Measurements from ENCODE around the gene NPBWR2. TPM values are rescaled to one million over a fixed set of nuclear protein-coding genes. Genes with fewer than 3 reads are reported as not detected.

Gene NPBWR2
- total and polyA plus RNA-seq, 2 donors (not counting 3 experiments of a cell fraction or from before 2014, with no cell fraction given): not detected

GRCh38 chr20:64116541-64117431 is 9.4 kb upstream of the NPBWR2 start:
- ChIA-PET CTCF (interaction anchor here (0.6 to 8.0 kb wide), 3 partner anchors 32 to 78 kb away, joined by 3 to 66 read pairs (median 6); partner anchors contain the start of gene LKAAEAR1), POLR2A (no interaction called here)
- Histone ChIP-seq H3K27ac (ENCODE audit: insufficient read depth, low read depth, low read length) (no peak overlapping the region), H3K9me1 (replicated peaks; ENCODE audit: control insufficient read depth, extremely low read depth, insufficient read depth, low read length) (no peaks in the 10 kb centered on the region), H3K9me3 (replicated peaks; ENCODE audit: control insufficient read depth, insufficient read depth, low read length) (no peaks in the 10 kb centered on the region), H3K27me3 (ENCODE audit: control insufficient read depth in 2 of 2, insufficient read depth in 2 of 2, low read length in 2 of 2) (peaks cover 2 to 4% of the 10 kb centered on the region in 2 experiments), H3K4me3 (replicated peaks in 1 of 3; ENCODE audit: insufficient read depth in 1 of 3, low read depth in 1 of 3, low read length in 3 of 3) (no peak overlapping the region), H4K20me1 (replicated peaks; ENCODE audit: control insufficient read depth, extremely low read depth, insufficient read depth, low read length) (no peaks in the 10 kb centered on the region), H3K9ac (replicated peaks; ENCODE audit: extremely low read depth, insufficient read depth, low read length) (no peak overlapping the region), H3K79me2 (ENCODE audit: control insufficient read depth, insufficient read depth, low read length) (no peaks in the 10 kb centered on the region), H2AFZ (ENCODE audit: low read depth, low read length) (no peak overlapping the region), H3K36me3 (ENCODE audit: control insufficient read depth in 2 of 2, extremely low read depth in 1 of 2, insufficient read depth in 2 of 2, low read length in 2 of 2) (no peaks in the 10 kb centered on the region), H3K4me1 (ENCODE audit: control insufficient read depth, extremely low read depth, insufficient read depth, low read length) (no peaks in the 10 kb centered on the region), H3K4me2 (ENCODE audit: insufficient read depth, low read length) (no peak overlapping the region)
- intact Hi-C loops (cut with micrococcal nuclease): no loop called here
- TF ChIP-seq JUN (IDR thresholded peaks at IDR 0.05; ENCODE audit: borderline replicate concordance, insufficient read depth, insufficient read length, low read depth) (no peak), FOS (IDR thresholded peaks at IDR 0.05; ENCODE audit: borderline replicate concordance, insufficient read depth, low read length) (no peak), MAX (IDR thresholded peaks at IDR 0.05; ENCODE audit: insufficient read depth, insufficient read length) (no peak), POLR2AphosphoS5 (IDR thresholded peaks at IDR 0.05; ENCODE audit: insufficient read depth, low read depth, low read length) (no peak), EZH2 (IDR thresholded peaks at IDR 0.05; ENCODE audit: borderline replicate concordance, low read depth, low read length, severe bottlenecking) (no peak), MYC (IDR thresholded peaks at IDR 0.05; ENCODE audit: low read depth, low read length) (no peak), POLR2A (IDR thresholded peaks at IDR 0.05; ENCODE audit: low read depth, low read length) (no peak), GATA2 (IDR thresholded peaks at IDR 0.05; ENCODE audit: insufficient read depth, insufficient read length, low read depth, low read length) (no peak), CTCF (IDR thresholded peaks at IDR 0.05; ENCODE audit: extremely low read depth in 1 of 2, insufficient read depth in 1 of 2, low read depth in 1 of 2, low read length in 2 of 2) (no peak)
- no peak for DNase-seq (ENCODE audit: low read depth, low spot score)
- no peak for FAIRE-seq
- dilution Hi-C loops (cut with MboI; ENCODE audit: extremely low pct_ligation_motif_present, low sequenced_read_pairs): no loop called here
- no TSS peak for BruUV-seq (replicated peaks)
